Stomach (tissue), 9 donors: ENCODE measurements around the gene CRTC1. TPM values are rescaled to one million over a fixed set of nuclear protein-coding genes. Genes with fewer than 3 reads are reported as not detected.

Experiments used
- DNase-seq, 2 donors: peaks; one replicate each; pipeline versions ENCODE4 v3.0.0 to v3.0.0-alpha.2; 2013 to 2019
- H3K27ac ChIP-seq, 5 donors: fragments of 200-600 bp in 4 of 5; sonication (generic) in 4 of 5; one replicate each; pipeline ENCODE4 v1.5.1; 2013 to 2019; ENCODE audit warnings: mild to moderate bottlenecking in 1 of 5, moderate library complexity in 1 of 5
- H3K27me3 ChIP-seq, 3 donors: fragments of 200-600 bp; sonication (generic); one replicate each; pipeline ENCODE4 v1.5.1; 2017 to 2019; ENCODE audit warnings: mixed run types in 1 of 3
- H3K36me3 ChIP-seq, 4 donors: fragments of 200-600 bp; sonication (generic); 1 replicate in 3 of 4; 2 replicates in 1 of 4; pipeline ENCODE4 v1.5.1; 2016 to 2019
- H3K4me1 ChIP-seq, 4 donors: fragments of 200-600 bp; sonication (generic); one replicate each; pipeline ENCODE4 v1.5.1; 2016 to 2019
- H3K4me3 ChIP-seq, 4 donors: fragments of 200-600 bp; sonication (generic) in 3 of 4; one replicate each; pipeline ENCODE4 v1.5.1; 2016 to 2019; ENCODE audit warnings: mild to moderate bottlenecking in 1 of 4
- H3K9me3 ChIP-seq, 4 donors: fragments of 200-600 bp; sonication (generic); one replicate each; pipeline ENCODE4 v1.5.1; 2016 to 2019
- EP300 ChIP-seq: sonication (generic); formaldehyde crosslinking; IDR thresholded peaks from one replicate; pipeline ENCODE4 v1.6.1; 2017; ENCODE audit warnings: antibody characterized with exemption
- POLR2A ChIP-seq, 4 donors: fragments of 450-650 bp; IDR thresholded peaks; one replicate each; pipeline ENCODE4 v1.6.1; 2016; ENCODE audit warnings: antibody characterized with exemption in 4 of 4, control low read depth in 2 of 4, mild to moderate bottlenecking in 1 of 4, moderate library complexity in 1 of 4
- POLR2AphosphoS5 ChIP-seq, 3 donors: sonication (generic); formaldehyde crosslinking; IDR thresholded peaks; one replicate each; pipeline ENCODE4 v1.6.1; 2016; ENCODE audit warnings: antibody characterized with exemption in 3 of 3
- WGBS, 5 donors: extraction: QIAGEN DNeasy Blood & Tissue Kit in 3 of 5; methylation state at CpG; one replicate each; pipeline versions ENCODE4 v1.1.5 to v1.1.7; 2013 to 2018; 5-methylcytosine and 5-hydroxymethylcytosine counted together
- intact Hi-C: fragments of 100-400 bp; cut with DNase I; formaldehyde crosslinking; loops from one replicate; pipeline ENCODE4 v1.15.1; 2023; ENCODE audit warnings: low total_unique reads
- polyA plus RNA-seq, 3 donors: library from polyadenylated mRNA; stranded (reverse); fragments of 200-250 nt; gene quantifications; one replicate each; pipeline ENCODE4 v1.2.3, GENCODE V29; 2013
- total RNA-seq, 5 donors: library from RNA; depleted of rRNA; stranded (reverse); fragments of >200 nt; gene quantifications; one replicate each; pipeline versions ENCODE4 v1.1.0 to v1.2.3, GENCODE V29; 2014 to 2016
- TF ChIP-seq, protein P1 (sequence below), 7 experiments: fragments of 450-650 bp in 4 of 7; fragments of 200-600 bp in 3 of 7; sonication (generic) in 3 of 7; IDR thresholded peaks; one replicate each; pipeline ENCODE4 v1.5.1; 2016 to 2019; ENCODE audit warnings: antibody characterized with exemption in 7 of 7, control low read depth in 2 of 7, mild to moderate bottlenecking in 1 of 7
- donor health status: healthy with polysubstance abuse.
- donor health status: Bipolar disorder and iron deficiency.
- donor health status: healthy.

The CRTC1 gene
- total and polyA plus RNA-seq, 8 donors: 4.2 to 28.0 (median 4.6) TPM; not detected in 1

DNA sequence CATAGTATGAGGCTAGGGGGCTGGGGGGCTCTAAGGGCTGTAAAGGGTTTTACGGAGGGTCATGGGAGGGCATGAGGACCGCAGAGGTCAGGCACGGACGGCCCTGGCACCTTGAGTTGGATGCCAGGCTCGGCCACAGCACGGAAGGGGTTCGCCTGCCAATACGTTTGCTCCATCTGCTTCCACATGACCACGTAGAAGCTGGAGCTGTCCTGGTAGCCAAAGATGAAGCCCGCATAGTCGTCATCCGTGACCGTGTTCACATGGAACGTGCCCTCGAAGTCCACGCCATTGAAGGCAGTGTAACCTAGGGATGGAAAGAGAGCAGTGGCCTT is 101.3 kb downstream of the CRTC1 start:
- intact Hi-C loops: no loop called here

DNA sequence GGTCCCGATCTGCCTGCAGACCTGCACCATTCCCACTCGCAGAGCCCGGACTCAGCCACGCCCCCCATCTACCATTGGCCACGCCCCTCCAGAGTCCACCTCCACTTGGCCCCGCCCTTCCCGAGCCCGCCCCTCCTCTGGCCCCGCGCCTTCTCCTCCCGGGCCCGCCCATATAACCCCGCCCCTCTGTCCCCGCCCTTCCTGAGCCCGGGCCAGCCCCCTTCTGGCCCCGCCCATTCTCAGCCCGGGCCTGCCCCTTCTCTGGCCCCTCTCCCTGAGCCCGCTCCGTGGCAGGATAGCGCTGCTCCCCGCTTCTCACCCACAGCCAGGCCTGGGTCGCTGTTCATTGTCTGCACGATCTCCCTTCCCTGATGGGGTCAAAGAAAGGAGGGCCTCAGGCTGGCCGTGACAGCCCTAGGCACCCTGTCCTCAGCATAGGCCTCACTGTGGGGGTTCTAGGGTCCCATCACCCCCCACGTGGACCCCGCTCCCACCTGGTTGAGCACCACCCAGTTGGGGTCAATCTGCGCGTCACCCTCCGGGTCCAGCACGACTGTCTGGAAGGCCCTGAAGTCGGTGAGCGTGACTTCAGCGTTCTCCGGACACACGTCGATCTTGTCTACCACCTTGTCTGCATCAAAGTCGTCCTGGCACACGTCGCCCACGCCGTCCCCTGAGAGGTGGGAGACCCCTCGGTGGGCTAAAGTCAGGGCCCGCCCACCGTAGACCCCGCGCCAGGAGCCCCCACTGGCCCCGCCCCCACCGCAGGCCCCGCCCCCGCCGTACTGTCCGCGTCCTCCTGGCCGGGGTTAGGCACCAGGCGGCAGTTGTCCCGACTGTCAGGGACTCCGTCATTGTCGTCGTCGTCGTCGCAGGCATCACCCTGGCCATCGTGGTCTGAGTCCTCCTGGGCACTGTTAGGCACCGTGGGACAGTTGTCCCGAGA is 102.0 kb downstream of the CRTC1 start:
- TF ChIP-seq POLR2AphosphoS5 (IDR thresholded peaks at IDR 0.05): no peak
- Histone ChIP-seq H3K27ac (no peak overlapping the region), H3K4me1 (peaks cover 35 to 51% (median 45%) of the 10 kb centered on the region in 4 donors), H3K27me3 (peaks cover 30 to 65% (median 53%) of the 10 kb centered on the region in 3 donors), H3K9me3 (no peaks in the 10 kb centered on the region), H3K36me3 (no peaks in the 10 kb centered on the region), H3K4me3 (peak overlapping the region; percentile 5 to 32 (median 23))
- intact Hi-C loops: no loop called here
- peak; percentile 82 to 89 for DNase-seq
- 7 to 9% (median 9%) methylated on average over 28 to 65 of the region's 65 CpGs for WGBS, 5 donors

More for the DNA sequence above, 101.3 kb downstream of the CRTC1 start:
- peak overlapping the region in 1 of 4 donors; percentile 32 for H3K4me3 ChIP-seq
- H3K9me3 ChIP-seq: no peaks in the 10 kb centered on the region
- 68 to 83% (median 77%) methylated on average over 16 of the region's 16 CpGs for WGBS, 5 donors
- peaks cover 28 to 44% (median 38%) of the 10 kb centered on the region in 4 donors for H3K4me1 ChIP-seq
- H3K36me3 ChIP-seq: no peaks in the 10 kb centered on the region
- TF ChIP-seq POLR2A (IDR thresholded peaks at IDR 0.05): no peak
- TF ChIP-seq EP300: no peak
- no peak for TF ChIP-seq POLR2AphosphoS5 (IDR thresholded peaks at IDR 0.05)
- TF ChIP-seq, protein P1, sequence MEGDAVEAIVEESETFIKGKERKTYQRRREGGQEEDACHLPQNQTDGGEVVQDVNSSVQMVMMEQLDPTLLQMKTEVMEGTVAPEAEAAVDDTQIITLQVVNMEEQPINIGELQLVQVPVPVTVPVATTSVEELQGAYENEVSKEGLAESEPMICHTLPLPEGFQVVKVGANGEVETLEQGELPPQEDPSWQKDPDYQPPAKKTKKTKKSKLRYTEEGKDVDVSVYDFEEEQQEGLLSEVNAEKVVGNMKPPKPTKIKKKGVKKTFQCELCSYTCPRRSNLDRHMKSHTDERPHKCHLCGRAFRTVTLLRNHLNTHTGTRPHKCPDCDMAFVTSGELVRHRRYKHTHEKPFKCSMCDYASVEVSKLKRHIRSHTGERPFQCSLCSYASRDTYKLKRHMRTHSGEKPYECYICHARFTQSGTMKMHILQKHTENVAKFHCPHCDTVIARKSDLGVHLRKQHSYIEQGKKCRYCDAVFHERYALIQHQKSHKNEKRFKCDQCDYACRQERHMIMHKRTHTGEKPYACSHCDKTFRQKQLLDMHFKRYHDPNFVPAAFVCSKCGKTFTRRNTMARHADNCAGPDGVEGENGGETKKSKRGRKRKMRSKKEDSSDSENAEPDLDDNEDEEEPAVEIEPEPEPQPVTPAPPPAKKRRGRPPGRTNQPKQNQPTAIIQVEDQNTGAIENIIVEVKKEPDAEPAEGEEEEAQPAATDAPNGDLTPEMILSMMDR (IDR thresholded peaks at IDR 0.05): no peak
- H3K27ac ChIP-seq: no peak overlapping the region
- DNase-seq: no peak
- peaks cover 26 to 58% (median 46%) of the 10 kb centered on the region in 3 donors for H3K27me3 ChIP-seq

DNA sequence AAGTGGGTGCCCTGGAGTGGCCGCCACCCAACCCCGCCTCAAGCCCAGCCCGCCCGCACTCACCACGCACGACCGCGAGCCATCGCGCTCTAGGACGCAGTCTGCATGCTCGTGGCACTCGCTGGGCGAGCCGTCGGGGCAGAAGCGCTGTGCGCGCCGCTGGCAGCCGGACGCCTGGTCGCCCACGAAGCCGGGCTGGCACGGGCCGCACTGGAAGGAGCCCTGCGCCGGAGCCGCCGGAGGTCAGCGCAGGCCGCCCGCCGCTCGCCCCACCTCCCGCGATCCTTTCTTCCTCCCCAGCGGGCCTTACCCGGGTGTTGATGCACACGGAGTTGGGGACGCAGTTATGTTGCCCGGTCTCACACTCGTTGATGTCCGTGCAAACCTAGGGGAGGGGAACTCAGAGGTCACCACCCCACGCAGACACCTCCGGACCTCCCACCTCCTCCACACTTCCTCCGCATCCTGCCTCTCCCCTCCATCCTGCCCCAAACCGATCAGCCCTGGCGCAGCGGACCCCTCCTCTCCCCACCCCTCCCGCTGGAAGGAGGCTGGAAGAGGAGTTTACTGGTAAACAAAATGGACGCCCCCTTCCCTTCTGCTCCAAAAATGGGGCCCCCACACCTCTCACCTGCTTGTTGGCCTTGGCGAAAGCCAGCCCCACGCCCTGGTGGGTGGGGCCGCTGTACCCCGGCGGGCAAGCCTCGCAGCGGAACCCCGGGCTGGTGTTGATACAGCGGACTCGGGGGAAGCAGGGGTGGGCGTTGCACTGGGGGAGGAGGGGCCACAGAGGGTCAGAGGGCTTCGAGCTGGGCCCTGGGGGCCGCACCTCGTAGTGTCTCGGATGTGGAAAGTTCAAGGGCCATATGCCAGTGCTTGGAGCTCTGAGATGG is 105.3 kb downstream of the CRTC1 start:
- H3K4me1 ChIP-seq: peaks cover 44 to 59% (median 53%) of the 10 kb centered on the region in 4 donors
- intact Hi-C loops: no loop called here
- H3K9me3 ChIP-seq: no peaks in the 10 kb centered on the region
- TF ChIP-seq POLR2AphosphoS5 (IDR thresholded peaks at IDR 0.05) (no peak), POLR2A (IDR thresholded peaks at IDR 0.05) (no peak)
- H3K4me3 ChIP-seq: peak overlapping the region in 2 of 4 donors; percentile 9 to 50
- H3K36me3 ChIP-seq: no peaks in the 10 kb centered on the region
- H3K27ac ChIP-seq: no peak overlapping the region
- H3K27me3 ChIP-seq: peaks cover 39 to 98% (median 75%) of the 10 kb centered on the region in 3 donors
- peak in 1 of 2 donors; percentile 26 for DNase-seq
- 2 to 4% (median 3%) methylated on average over 33 to 68 of the region's 68 CpGs for WGBS, 5 donors

DNA sequence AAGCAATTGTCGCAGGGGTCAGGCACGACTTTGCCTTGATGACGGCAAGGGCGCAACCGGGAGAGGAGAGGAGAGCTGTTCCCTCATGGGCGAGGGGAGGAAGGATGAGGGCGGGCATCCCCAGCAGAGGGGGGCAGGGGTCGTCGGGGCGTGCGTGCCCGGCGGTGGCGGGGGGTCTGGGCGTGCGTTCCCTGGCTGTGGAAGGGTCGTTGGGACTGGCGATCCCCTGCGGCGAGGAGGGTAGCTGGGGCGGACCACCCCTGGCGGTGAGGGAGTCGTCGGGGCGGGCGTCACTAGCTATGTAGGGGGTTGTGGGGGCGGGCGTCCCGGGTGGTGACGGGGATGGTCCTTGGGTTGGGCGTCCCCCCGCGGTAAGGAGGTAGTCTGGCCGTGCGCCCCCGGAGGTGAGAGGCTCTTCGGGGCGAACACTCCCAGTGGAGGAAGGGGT is 106.0 kb downstream of the CRTC1 start:
- 3 to 5% (median 4%) methylated on average over 12 to 38 of the region's 38 CpGs for WGBS, 5 donors
- Histone ChIP-seq H3K36me3 (no peaks in the 10 kb centered on the region), H3K4me3 (peak overlapping the region; percentile 23 to 50 (median 34))

More for the DNA sequence above, 106.0 kb downstream of the CRTC1 start:
- no peaks in the 10 kb centered on the region for H3K9me3 ChIP-seq
- TF ChIP-seq EP300 (no peak), POLR2A (IDR thresholded peaks at IDR 0.05) (no peak), POLR2AphosphoS5 (IDR thresholded peaks at IDR 0.05) (no peak)
- TF ChIP-seq, protein P1 (IDR thresholded peaks at IDR 0.05): no peak
- H3K27ac ChIP-seq: no peak overlapping the region
- DNase-seq: peak in 1 of 2 donors; percentile 21
- intact Hi-C loops: no loop called here
- H3K4me1 ChIP-seq: peaks cover 44 to 59% (median 53%) of the 10 kb centered on the region in 4 donors
- H3K27me3 ChIP-seq: peaks cover 39 to 100% (median 75%) of the 10 kb centered on the region in 3 donors
